ENCODE data around the gene TCP10L.

The TCP10L gene

GRCh38 chr21:32590130-32590529 is 4.8 kb upstream of the TCP10L start:
- Histone ChIP-seq H3K4me3 (ENCODE audit: low read depth in 1 of 5, low read length in 5 of 5) (no peak overlapping the region), H3K27ac (ENCODE audit: low read depth, low read length) (no peak overlapping the region), H3K9me3 (ENCODE audit: control insufficient read depth in 5 of 5, low read length in 5 of 5) (no peaks in the 10 kb centered on the region)

GRCh38 chr21:32587651-32588050 is 2.3 kb upstream of the TCP10L start:
- Histone ChIP-seq H3K4me3 (ENCODE audit: low read depth in 1 of 5, low read length in 5 of 5) (no peak overlapping the region), H3K36me3 (ENCODE audit: control insufficient read depth in 5 of 5, insufficient read depth in 5 of 5, low read length in 5 of 5) (peaks cover 0 to 5% (median 3%) of the 10 kb centered on the region in 5 donors), H3K27me3 (ENCODE audit: control insufficient read depth in 5 of 5, insufficient read depth in 4 of 5, low read length in 5 of 5) (peaks cover 0 to 6% (median 2%) of the 10 kb centered on the region in 5 donors), H3K9me3 (ENCODE audit: control insufficient read depth in 5 of 5, low read length in 5 of 5) (no peaks in the 10 kb centered on the region), H3K4me1 (ENCODE audit: control insufficient read depth in 5 of 5, insufficient read depth in 5 of 5, low read length in 5 of 5) (no peaks in the 10 kb centered on the region), H3K9ac (ENCODE audit: low read length in 5 of 5) (no peak overlapping the region), H3K27ac (ENCODE audit: low read depth, low read length) (no peak overlapping the region)

More at GRCh38 chr21:32590130-32590529, 4.8 kb upstream of the TCP10L start:
- no peaks in the 10 kb centered on the region for H3K4me1 ChIP-seq (ENCODE audit: control insufficient read depth in 5 of 5, insufficient read depth in 5 of 5, low read length in 5 of 5)
- H3K9ac ChIP-seq (ENCODE audit: low read length in 5 of 5) = no peak overlapping the region
- H3K27me3 ChIP-seq (ENCODE audit: control insufficient read depth in 5 of 5, insufficient read depth in 4 of 5, low read length in 5 of 5) = peaks cover 0 to 6% (median 0%) of the 10 kb centered on the region in 5 donors
- peaks cover 0 to 5% (median 3%) of the 10 kb centered on the region in 5 donors for H3K36me3 ChIP-seq (ENCODE audit: control insufficient read depth in 5 of 5, insufficient read depth in 5 of 5, low read length in 5 of 5)

- H3K9me3 ChIP-seq (ENCODE audit: control insufficient read depth in 5 of 5, low read length in 5 of 5) = no peaks in the 10 kb centered on the region
- peaks cover 0 to 5% (median 3%) of the 10 kb centered on the region in 5 donors for H3K36me3 ChIP-seq (ENCODE audit: control insufficient read depth in 5 of 5, insufficient read depth in 5 of 5, low read length in 5 of 5)
- H3K27ac ChIP-seq (ENCODE audit: low read depth, low read length) = no peak overlapping the region
- peaks cover 0 to 6% (median 2%) of the 10 kb centered on the region in 5 donors for H3K27me3 ChIP-seq (ENCODE audit: control insufficient read depth in 5 of 5, insufficient read depth in 4 of 5, low read length in 5 of 5)
- no peak overlapping the region for H3K4me3 ChIP-seq (ENCODE audit: low read depth in 1 of 5, low read length in 5 of 5)
- H3K9ac ChIP-seq (ENCODE audit: low read length in 5 of 5) = no peak overlapping the region
- H3K4me1 ChIP-seq (ENCODE audit: control insufficient read depth in 5 of 5, insufficient read depth in 5 of 5, low read length in 5 of 5) = no peaks in the 10 kb centered on the region
Measured at GRCh38 chr21:32587120-32587519, 1.8 kb upstream of the TCP10L start.

- Histone ChIP-seq H3K36me3 (ENCODE audit: control insufficient read depth in 5 of 5, insufficient read depth in 5 of 5, low read length in 5 of 5) (peaks cover 0 to 5% (median 3%) of the 10 kb centered on the region in 5 donors), H3K9me3 (ENCODE audit: control insufficient read depth in 5 of 5, low read length in 5 of 5) (no peaks in the 10 kb centered on the region), H3K4me1 (ENCODE audit: control insufficient read depth in 5 of 5, insufficient read depth in 5 of 5, low read length in 5 of 5) (no peaks in the 10 kb centered on the region), H3K27ac (ENCODE audit: low read depth, low read length) (no peak overlapping the region), H3K9ac (ENCODE audit: low read length in 5 of 5) (no peak overlapping the region), H3K4me3 (ENCODE audit: low read depth in 1 of 5, low read length in 5 of 5) (no peak overlapping the region), H3K27me3 (ENCODE audit: control insufficient read depth in 5 of 5, insufficient read depth in 4 of 5, low read length in 5 of 5) (peaks cover 0 to 7% (median under 1%) of the 10 kb centered on the region in 5 donors)
Measured at GRCh38 chr21:32585970-32586369, 647 bp upstream of the TCP10L start.

- Histone ChIP-seq H3K27ac (ENCODE audit: low read depth, low read length) (no peak overlapping the region), H3K4me3 (ENCODE audit: low read depth in 1 of 5, low read length in 5 of 5) (no peak overlapping the region), H3K9me3 (ENCODE audit: control insufficient read depth in 5 of 5, low read length in 5 of 5) (no peaks in the 10 kb centered on the region), H3K36me3 (ENCODE audit: control insufficient read depth in 5 of 5, insufficient read depth in 5 of 5, low read length in 5 of 5) (peaks cover 0 to 5% (median 3%) of the 10 kb centered on the region in 5 donors), H3K9ac (ENCODE audit: low read length in 5 of 5) (no peak overlapping the region), H3K27me3 (ENCODE audit: control insufficient read depth in 5 of 5, insufficient read depth in 4 of 5, low read length in 5 of 5) (peaks cover 0 to 2% (median 0%) of the 10 kb centered on the region in 5 donors), H3K4me1 (ENCODE audit: control insufficient read depth in 5 of 5, insufficient read depth in 5 of 5, low read length in 5 of 5) (no peaks in the 10 kb centered on the region)
Measured at GRCh38 chr21:32584472-32584871, 851 bp downstream of the TCP10L start.

GRCh38 chr21:32581732-32582131 is 3.6 kb downstream of the TCP10L start:
- Histone ChIP-seq H3K4me1 (ENCODE audit: control insufficient read depth in 5 of 5, insufficient read depth in 5 of 5, low read length in 5 of 5) (no peaks in the 10 kb centered on the region), H3K9me3 (ENCODE audit: control insufficient read depth in 5 of 5, low read length in 5 of 5) (no peaks in the 10 kb centered on the region), H3K27ac (ENCODE audit: low read depth, low read length) (no peak overlapping the region), H3K36me3 (ENCODE audit: control insufficient read depth in 5 of 5, insufficient read depth in 5 of 5, low read length in 5 of 5) (peaks cover 0 to 6% (median 3%) of the 10 kb centered on the region in 5 donors), H3K4me3 (ENCODE audit: low read depth in 1 of 5, low read length in 5 of 5) (no peak overlapping the region), H3K27me3 (ENCODE audit: control insufficient read depth in 5 of 5, insufficient read depth in 4 of 5, low read length in 5 of 5) (peaks cover 0 to 8% (median 2%) of the 10 kb centered on the region in 5 donors), H3K9ac (ENCODE audit: low read length in 5 of 5) (no peak overlapping the region)

- Histone ChIP-seq H3K9me3 (ENCODE audit: control insufficient read depth in 5 of 5, low read length in 5 of 5) (no peaks in the 10 kb centered on the region), H3K9ac (ENCODE audit: low read length in 5 of 5) (no peak overlapping the region)
Measured at GRCh38 chr21:32580949-32581348, 4.4 kb downstream of the TCP10L start.

GRCh38 chr21:32578107-32578691 is 7.1 kb downstream of the TCP10L start:
- H3K27me3 ChIP-seq (ENCODE audit: control insufficient read depth in 5 of 5, insufficient read depth in 4 of 5, low read length in 5 of 5) = peaks cover 0 to 13% (median 0%) of the 10 kb centered on the region in 5 donors
- H3K27ac ChIP-seq (ENCODE audit: low read depth, low read length) = no peak overlapping the region
- peaks cover 0 to 3% (median 0%) of the 10 kb centered on the region in 5 donors for H3K36me3 ChIP-seq (ENCODE audit: control insufficient read depth in 5 of 5, insufficient read depth in 5 of 5, low read length in 5 of 5)
- no peaks in the 10 kb centered on the region for H3K9me3 ChIP-seq (ENCODE audit: control insufficient read depth in 5 of 5, low read length in 5 of 5)
- H3K4me1 ChIP-seq (ENCODE audit: control insufficient read depth in 5 of 5, insufficient read depth in 5 of 5, low read length in 5 of 5) = no peaks in the 10 kb centered on the region
- no peak overlapping the region for H3K9ac ChIP-seq (ENCODE audit: low read length in 5 of 5)
- H3K4me3 ChIP-seq (ENCODE audit: low read depth in 1 of 5, low read length in 5 of 5) = no peak overlapping the region

More at GRCh38 chr21:32580949-32581348, 4.4 kb downstream of the TCP10L start:
- Histone ChIP-seq H3K4me1 (ENCODE audit: control insufficient read depth in 5 of 5, insufficient read depth in 5 of 5, low read length in 5 of 5) (no peaks in the 10 kb centered on the region), H3K36me3 (ENCODE audit: control insufficient read depth in 5 of 5, insufficient read depth in 5 of 5, low read length in 5 of 5) (peaks cover 0 to 3% (median 0%) of the 10 kb centered on the region in 5 donors), H3K27me3 (ENCODE audit: control insufficient read depth in 5 of 5, insufficient read depth in 4 of 5, low read length in 5 of 5) (peaks cover 0 to 8% (median 2%) of the 10 kb centered on the region in 5 donors), H3K27ac (ENCODE audit: low read depth, low read length) (no peak overlapping the region), H3K4me3 (ENCODE audit: low read depth in 1 of 5, low read length in 5 of 5) (no peak overlapping the region)

GRCh38 chr21:32576011-32576410 is 9.3 kb downstream of the TCP10L start:
- no peak overlapping the region for H3K9ac ChIP-seq (ENCODE audit: low read length in 5 of 5)
- no peak overlapping the region for H3K4me3 ChIP-seq (ENCODE audit: low read depth in 1 of 5, low read length in 5 of 5)
- H3K27ac ChIP-seq (ENCODE audit: low read depth, low read length) = no peak overlapping the region
- H3K9me3 ChIP-seq (ENCODE audit: control insufficient read depth in 5 of 5, low read length in 5 of 5) = no peaks in the 10 kb centered on the region
- H3K36me3 ChIP-seq (ENCODE audit: control insufficient read depth in 5 of 5, insufficient read depth in 5 of 5, low read length in 5 of 5) = peaks cover 0 to 3% (median 0%) of the 10 kb centered on the region in 5 donors
- no peaks in the 10 kb centered on the region for H3K4me1 ChIP-seq (ENCODE audit: control insufficient read depth in 5 of 5, insufficient read depth in 5 of 5, low read length in 5 of 5)
- peaks cover 4 to 19% (median 5%) of the 10 kb centered on the region in 5 donors for H3K27me3 ChIP-seq (ENCODE audit: control insufficient read depth in 5 of 5, insufficient read depth in 4 of 5, low read length in 5 of 5)

GRCh38 chr21:32574946-32575925 is 10.1 kb downstream of the TCP10L start:
- Histone ChIP-seq H3K4me1 (ENCODE audit: control insufficient read depth in 5 of 5, insufficient read depth in 5 of 5, low read length in 5 of 5) (no peaks in the 10 kb centered on the region), H3K4me3 (ENCODE audit: low read depth in 1 of 5, low read length in 5 of 5) (no peak overlapping the region), H3K36me3 (ENCODE audit: control insufficient read depth in 5 of 5, insufficient read depth in 5 of 5, low read length in 5 of 5) (peaks cover 0 to 3% (median 0%) of the 10 kb centered on the region in 5 donors)

More at GRCh38 chr21:32574946-32575925, 10.1 kb downstream of the TCP10L start:
- Histone ChIP-seq H3K9me3 (ENCODE audit: control insufficient read depth in 5 of 5, low read length in 5 of 5) (no peaks in the 10 kb centered on the region), H3K27ac (ENCODE audit: low read depth, low read length) (no peak overlapping the region), H3K27me3 (ENCODE audit: control insufficient read depth in 5 of 5, insufficient read depth in 4 of 5, low read length in 5 of 5) (peaks cover 4 to 19% (median 5%) of the 10 kb centered on the region in 5 donors), H3K9ac (ENCODE audit: low read length in 5 of 5) (no peak overlapping the region)

Measured in subcutaneous abdominal adipose tissue (tissue), 5 donors.